PFSK-1 (cell line): ENCODE measurements around the gene IMPA2.

Experiments
- FOXP2 ChIP-seq: optimal IDR thresholded peaks from 2 replicates; pipeline ENCODE3; 2011; ENCODE audit warnings: borderline replicate concordance, control low read depth, inconsistent platforms; ENCODE audit not compliant: insufficient read depth; ENCODE audit errors: extremely low read length, extremely low read depth
- POLR2AphosphoS5 ChIP-seq: IDR thresholded peaks from 2 replicates; pipeline ENCODE4 v1.6.1; 2012; ENCODE audit warnings: low read depth, mild to moderate bottlenecking, control low read depth, low read length, moderate library complexity
- REST ChIP-seq, 2 experiments: IDR thresholded peaks; 2 replicates each; pipeline versions ENCODE4 v1.6.1 to v1.8.0; 2011 to 2012; ENCODE audit warnings: low read depth in 2 of 2, low read length in 2 of 2, control low read depth in 1 of 2, inconsistent platforms in 1 of 2, mild to moderate bottlenecking in 1 of 2, moderate library complexity in 1 of 2; ENCODE audit not compliant: insufficient read depth in 1 of 2
- SIN3A ChIP-seq: IDR thresholded peaks from 2 replicates; pipeline ENCODE4 v1.6.1; 2012; ENCODE audit warnings: mild to moderate bottlenecking, low read length, moderate library complexity, borderline replicate concordance; ENCODE audit not compliant: insufficient read depth
- TAF1 ChIP-seq: IDR thresholded peaks from 2 replicates; pipeline ENCODE4 v1.6.1; 2012; ENCODE audit warnings: low read length, control low read depth, borderline replicate concordance; ENCODE audit not compliant: insufficient read depth

The IMPA2 gene

GRCh38 chr18:11943551-11943950, 37.8 kb upstream of the IMPA2 start:
- TF ChIP-seq POLR2AphosphoS5 (no peak), FOXP2 (no peak), REST (IDR thresholded peaks at IDR 0.05; ENCODE audit: insufficient read depth in 1 of 2, low read depth in 2 of 2, low read length in 2 of 2) (no peak), SIN3A (no peak), TAF1 (no peak)

GRCh38 chr18:11944252-11944651, 37.1 kb upstream of the IMPA2 start:
- no peak for TF ChIP-seq SIN3A
- TF ChIP-seq TAF1, result no peak
- TF ChIP-seq REST (IDR thresholded peaks at IDR 0.05; ENCODE audit: insufficient read depth in 1 of 2, low read depth in 2 of 2, low read length in 2 of 2), result no peak
- TF ChIP-seq POLR2AphosphoS5, result no peak
- no peak for TF ChIP-seq FOXP2

GRCh38 chr18:11944786-11945185, 36.5 kb upstream of the IMPA2 start:
- TF ChIP-seq TAF1 (no peak), REST (IDR thresholded peaks at IDR 0.05; ENCODE audit: insufficient read depth in 1 of 2, low read depth in 2 of 2, low read length in 2 of 2) (no peak), SIN3A (no peak), FOXP2 (no peak), POLR2AphosphoS5 (no peak)

GRCh38 chr18:11946756-11947155, 34.6 kb upstream of the IMPA2 start:
- TF ChIP-seq TAF1, result no peak
- no peak for TF ChIP-seq REST (IDR thresholded peaks at IDR 0.05; ENCODE audit: insufficient read depth in 1 of 2, low read depth in 2 of 2, low read length in 2 of 2)
- TF ChIP-seq SIN3A, result no peak
- TF ChIP-seq POLR2AphosphoS5, result no peak
- TF ChIP-seq FOXP2, result no peak
